GM21526 (cell line): ENCODE results near the gene IFITM5.
"Not testable (repeated sequence)": the region's sequence is repeated elsewhere in the genome, so short reads cannot be mapped to it uniquely, and the experiment has no call there.

Source experiments
- ATAC-seq: cut with Tn5 transposase; IDR thresholded peaks from one replicate; pipeline ENCODE4 v1.9.1; 2021; ENCODE audit warnings: moderate library complexity; ENCODE audit not compliant: unreplicated experiment, low FRiP score

The IFITM5 gene

GRCh38 chr11:299081-299891, at the start of gene IFITM5:
IFITM5 (minus strand) TSS chr11:299526; CDS start chr11:299490, 36 bp downstream.
- no peak for ATAC-seq

- ATAC-seq, result no peak
Measured at GRCh38 chr11:346529-346928, 47.2 kb upstream of the IFITM5 start.

- no peak for ATAC-seq
Measured at GRCh38 chr11:344836-345578, 45.7 kb upstream of the IFITM5 start.

- ATAC-seq, result no peak
Measured at GRCh38 chr11:342328-342727, 43.0 kb upstream of the IFITM5 start.

GRCh38 chr11:340539-341512, 41.5 kb upstream of the IFITM5 start:
- ATAC-seq, result no peak

- no peak for ATAC-seq
Measured at GRCh38 chr11:339963-340362, 40.6 kb upstream of the IFITM5 start.

GRCh38 chr11:337711-338110, 38.4 kb upstream of the IFITM5 start:
- no peak for ATAC-seq

GRCh38 chr11:336659-337198, 37.4 kb upstream of the IFITM5 start:
- no peak for ATAC-seq

- no peak for ATAC-seq
Measured at GRCh38 chr11:335779-336658, 36.7 kb upstream of the IFITM5 start.

GRCh38 chr11:334264-334994, 35.1 kb upstream of the IFITM5 start:
- no peak for ATAC-seq

- ATAC-seq, result not testable (repeated sequence)
Measured at GRCh38 chr11:333616-334263, 34.4 kb upstream of the IFITM5 start.

GRCh38 chr11:332651-333480, 33.5 kb upstream of the IFITM5 start:
- ATAC-seq, result no peak

- no peak for ATAC-seq
Measured at GRCh38 chr11:331358-332060, 32.2 kb upstream of the IFITM5 start.

- no peak for ATAC-seq
Measured at GRCh38 chr11:330694-331357, 31.5 kb upstream of the IFITM5 start.

GRCh38 chr11:330307-330693, 31.0 kb upstream of the IFITM5 start:
- no peak for ATAC-seq

GRCh38 chr11:329886-330253, 30.5 kb upstream of the IFITM5 start:
- no peak for ATAC-seq
